HepG2 (cell line): ENCODE measurements around the gene PACS2. TPM values are rescaled to one million over a fixed set of nuclear protein-coding genes. Genes with fewer than 3 reads are reported as not detected.

Experiments used
- AFF4 ChIP-seq: sonication (generic); formaldehyde crosslinking; IDR thresholded peaks from 2 replicates; pipeline ENCODE4 v1.4.0; 2020; ENCODE audit warnings: missing genetic modification reagents
- AGO1 ChIP-seq: fragments of 200-400 bp; formaldehyde crosslinking; IDR thresholded peaks from 2 replicates; pipeline ENCODE4 v1.6.1; 2017; ENCODE audit warnings: mild to moderate bottlenecking, low read depth, low read length, moderate library complexity; ENCODE audit not compliant: poor library complexity, severe bottlenecking
- FOXP4 ChIP-seq: sonication (generic); formaldehyde crosslinking; IDR thresholded peaks from 2 replicates; pipeline ENCODE4 v1.4.0; 2020; ENCODE audit warnings: missing genetic modification reagents
- GABPA ChIP-seq, 2 experiments: IDR thresholded peaks; 2 replicates each; pipeline ENCODE4 v1.6.1; 2011 to 2016; ENCODE audit warnings: low read depth in 2 of 2, low read length in 1 of 2, missing biosample characterization in 1 of 2, missing genetic modification characterization in 1 of 2
- GFI1 ChIP-seq: sonication (generic); formaldehyde crosslinking; IDR thresholded peaks from 2 replicates; pipeline ENCODE4 v1.5.0; 2020; ENCODE audit warnings: missing genetic modification reagents, mild to moderate bottlenecking, borderline replicate concordance
- GLI4 ChIP-seq: sonication (generic); formaldehyde crosslinking; IDR thresholded peaks from 2 replicates; pipeline ENCODE4 v1.5.1; 2020; ENCODE audit warnings: missing genetic modification reagents, mild to moderate bottlenecking, moderate library complexity, borderline replicate concordance
- JDP2 ChIP-seq: sonication (generic); formaldehyde crosslinking; IDR thresholded peaks from 2 replicates; pipeline ENCODE4 v1.8.1; 2022; ENCODE audit warnings: missing genetic modification reagents, borderline replicate concordance
- MED8 ChIP-seq: sonication (generic); formaldehyde crosslinking; IDR thresholded peaks from 2 replicates; pipeline ENCODE4 v1.8.1; 2023; ENCODE audit warnings: mild to moderate bottlenecking, missing genetic modification reagents; ENCODE audit not compliant: insufficient replicate concordance
- NONO ChIP-seq, 2 experiments: fragments of 450-650 bp in 1 of 2; sonication (generic) in 1 of 2; formaldehyde crosslinking in 1 of 2; IDR thresholded peaks in 1 of 2; conservative IDR thresholded peaks in 1 of 2; 2 replicates each; pipeline versions ENCODE4 v1.6.1 to v1.8.0; 2017 to 2022; ENCODE audit warnings: mild to moderate bottlenecking in 1 of 2, missing genetic modification reagents in 1 of 2, moderate library complexity in 1 of 2
- PAX8 ChIP-seq: sonication (generic); formaldehyde crosslinking; IDR thresholded peaks from 2 replicates; pipeline ENCODE4 v1.8.0; 2022; ENCODE audit warnings: mild to moderate bottlenecking, missing genetic modification reagents, borderline replicate concordance
- TCF7L2 ChIP-seq: IDR thresholded peaks from 2 replicates; pipeline ENCODE4 v1.6.1; 2011; ENCODE audit warnings: mild to moderate bottlenecking, low read depth, low read length, moderate library complexity
- ZBTB25 ChIP-seq: IDR thresholded peaks from 2 replicates; pipeline ENCODE4 v1.6.1; 2018; ENCODE audit warnings: missing genetic modification reagents
- ZBTB34 ChIP-seq: sonication (generic); formaldehyde crosslinking; IDR thresholded peaks from 2 replicates; pipeline ENCODE4 v1.8.0; 2022; ENCODE audit warnings: mild to moderate bottlenecking, missing genetic modification reagents
- ZNF343 ChIP-seq: sonication (generic); formaldehyde crosslinking; IDR thresholded peaks from 2 replicates; pipeline ENCODE4 v1.4.0; 2020; ENCODE audit warnings: mild to moderate bottlenecking, missing genetic modification reagents
- ZNF543 ChIP-seq: sonication (generic); formaldehyde crosslinking; IDR thresholded peaks from 2 replicates; pipeline ENCODE4 v1.4.0; 2020; ENCODE audit warnings: mild to moderate bottlenecking, missing genetic modification reagents
- ZNF678 ChIP-seq: sonication (generic); formaldehyde crosslinking; IDR thresholded peaks from 2 replicates; pipeline ENCODE4 v1.4.0; 2020; ENCODE audit warnings: mild to moderate bottlenecking, missing genetic modification reagents
- ZSCAN25 ChIP-seq: sonication (generic); formaldehyde crosslinking; IDR thresholded peaks from 2 replicates; pipeline ENCODE4 v1.8.0; 2022; ENCODE audit warnings: mild to moderate bottlenecking, missing genetic modification reagents
- polyA plus RNA-seq, 8 experiments: library from polyadenylated mRNA; depleted of rRNA in 3 of 8; stranded (reverse) in 7 of 8; unstranded in 1 of 8; fragments of >200 nt; fragmentation: Illumina TruSeq in 4 of 8; extraction: Trizol in 4 of 8; gene quantifications; 2 replicates each; pipeline versions ENCODE4 v1.2.1 to v1.2.3, GENCODE V29; 2011 to 2016; ENCODE audit warnings: low read depth in 4 of 8, missing spikeins in 1 of 8, mixed read lengths in 1 of 8; ENCODE audit not compliant: insufficient read depth in 1 of 8
- total RNA-seq, 5 experiments: library from RNA; depleted of rRNA; stranded (reverse); fragments of >200 nt; fragmentation: Illumina TruSeq; extraction: Trizol; gene quantifications; 2 replicates each; pipeline ENCODE4 v1.2.3, GENCODE V29; 2016; ENCODE audit warnings: low read depth in 1 of 5

PACS2 gene
- total and polyA plus RNA-seq, 2 of the 13 experiments (the other 11 are each of a cell fraction or from before 2014, with no cell fraction given), result 23.6 to 27.6 TPM

- no peak for TF ChIP-seq ZBTB34 (CRISPR knock-in tag)
- no peak; the same call in none of the 2 replicates for TF ChIP-seq PAX8 (CRISPR knock-in tag)
- TF ChIP-seq TCF7L2, result no peak
- no peak for TF ChIP-seq MED8
- no peak for TF ChIP-seq GLI4
- TF ChIP-seq AGO1, result peak; percentile 21
- no peak; the same call in 1 of the 2 replicates for TF ChIP-seq ZSCAN25 (CRISPR knock-in tag)
- peak; percentile 71 for TF ChIP-seq ZBTB25 (CRISPR knock-in tag)
- TF ChIP-seq ZNF543 (CRISPR knock-in tag), result no peak
- no peak for TF ChIP-seq JDP2
- no peak for TF ChIP-seq ZNF343 (CRISPR knock-in tag)
- TF ChIP-seq AFF4 (CRISPR knock-in tag), result no peak
- peak; percentile 55 for TF ChIP-seq FOXP4 (CRISPR knock-in tag)
- no peak for TF ChIP-seq GFI1 (CRISPR knock-in tag)
- peak; percentile 90 for TF ChIP-seq GABPA (IDR thresholded peaks at IDR 0.05; ENCODE audit: low read depth, low read length)
- TF ChIP-seq GABPA (CRISPR knock-in tag; IDR thresholded peaks at IDR 0.05; ENCODE audit: low read depth), result peak; percentile 90
- TF ChIP-seq ZNF678 (CRISPR knock-in tag), result no peak
- no peak for TF ChIP-seq NONO (IDR thresholded peaks at IDR 0.05)
- TF ChIP-seq NONO (CRISPR knock-in tag; conservative IDR thresholded peaks at IDR 0.05), result peak; percentile 74; the same call in 1 of the 2 replicates
These were observed 83.6 kb downstream of the PACS2 start, which contains the start of gene TEX22 (continued) for GRCh38 chr14:105398044-105398725.
